Cardiac muscle cell (in vitro differentiated cells and primary cell): ENCODE measurements around the gene INPP4A. TPM values are rescaled to one million over a fixed set of nuclear protein-coding genes. Genes with fewer than 3 reads are reported as not detected.
A peak's percentile ranks its signal among the peaks of the same experiment; 100 is the strongest.

Experiments
- DNase-seq, 2 donors: peaks; one replicate each; pipeline versions ENCODE4 v3.0.0 to v3.0.0-alpha.2; 2010 to 2017; ENCODE audit warnings: low read depth in 1 of 2, low spot score in 1 of 2
- H3K27ac ChIP-seq: fragments of 200-600 bp; sonication (generic); 2 replicates; pipeline ENCODE4 v1.5.1; 2016
- H3K27me3 ChIP-seq: fragments of 200-600 bp; sonication (generic); 2 replicates; pipeline ENCODE4 v1.6.0; 2016; ENCODE audit warnings: control low read depth
- H3K36me3 ChIP-seq: fragments of 200-600 bp; sonication (generic); 2 replicates; pipeline ENCODE4 v1.5.1; 2016; ENCODE audit warnings: control low read depth
- H3K4me1 ChIP-seq: fragments of 200-600 bp; sonication (generic); 2 replicates; pipeline ENCODE4 v1.8.1; 2017; ENCODE audit warnings: low read depth, mild to moderate bottlenecking, mixed run types
- H3K4me3 ChIP-seq: fragments of 200-600 bp; sonication (generic); 2 replicates; pipeline ENCODE4 v1.5.1; 2016; ENCODE audit warnings: mild to moderate bottlenecking
- H3K9me3 ChIP-seq: fragments of 200-600 bp; sonication (generic); 2 replicates; pipeline ENCODE4 v1.5.1; 2017; ENCODE audit warnings: low read depth, mild to moderate bottlenecking, control low read depth
- CTCF ChIP-seq: IDR thresholded peaks from 2 replicates; pipeline ENCODE4 v1.5.1; 2012; ENCODE audit warnings: low read depth, mild to moderate bottlenecking, low read length
- polyA plus RNA-seq: library from polyadenylated mRNA; unstranded; fragments of >200 nt; fragmentation: Nextera tagmentation; extraction: Ambion mirVana; gene quantifications from 2 replicates; pipeline ENCODE4 v1.2.1, GENCODE V29; 2016
- total RNA-seq: library from RNA; depleted of rRNA; stranded (reverse); fragments of >200 nt; gene quantifications from 2 replicates; pipeline ENCODE4 v1.2.3, GENCODE V29; 2016

INPP4A gene
- total and polyA plus RNA-seq, 2 experiments from 2014 or later: 11.6 to 25.0 TPM

DNA sequence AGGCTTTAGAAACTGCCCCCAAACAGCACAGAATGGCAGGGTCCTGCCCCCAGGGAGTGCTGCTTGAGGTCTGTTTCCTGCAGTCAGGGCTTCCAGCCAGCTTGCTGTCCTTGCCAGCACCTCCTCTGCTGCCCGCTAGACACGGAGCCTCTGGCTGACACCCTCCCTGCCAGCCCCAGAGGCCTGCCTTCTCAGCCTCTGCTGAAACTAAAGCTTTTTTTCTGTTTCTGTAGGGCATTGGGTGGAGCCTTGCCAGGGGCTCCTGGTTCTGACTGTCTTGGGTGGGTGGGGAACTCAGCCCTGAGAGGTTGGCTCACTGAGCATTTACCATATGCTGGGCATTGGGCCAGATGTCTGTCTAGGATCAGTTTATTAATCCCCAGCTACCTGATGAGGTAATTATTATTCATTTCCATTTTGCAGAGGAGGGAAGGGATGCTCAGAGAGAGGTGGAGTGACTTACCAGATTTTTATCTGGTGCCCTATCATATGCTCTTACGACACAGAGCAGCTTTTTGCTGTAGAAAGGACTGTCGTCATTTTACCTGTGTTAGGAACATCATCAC is 35.4 kb downstream of the INPP4A start:
- no peak overlapping the region for H3K4me3 ChIP-seq
- no peaks in the 10 kb centered on the region for H3K36me3 ChIP-seq
- DNase-seq: peak; percentile 28 to 73
- no peak overlapping the region for H3K27ac ChIP-seq
- no peaks in the 10 kb centered on the region for H3K27me3 ChIP-seq
- TF ChIP-seq CTCF: no peak
- peaks cover 13% of the 10 kb centered on the region for H3K4me1 ChIP-seq
- no peaks in the 10 kb centered on the region for H3K9me3 ChIP-seq

GRCh38 chr2:98480598-98480997 is 35.9 kb downstream of the INPP4A start:
- peaks cover 13% of the 10 kb centered on the region for H3K4me1 ChIP-seq
- TF ChIP-seq CTCF: no peak
- H3K27ac ChIP-seq: no peak overlapping the region
- H3K36me3 ChIP-seq: no peaks in the 10 kb centered on the region
- H3K9me3 ChIP-seq: no peaks in the 10 kb centered on the region
- H3K27me3 ChIP-seq: no peaks in the 10 kb centered on the region
- H3K4me3 ChIP-seq: no peak overlapping the region
- DNase-seq: no peak

DNA sequence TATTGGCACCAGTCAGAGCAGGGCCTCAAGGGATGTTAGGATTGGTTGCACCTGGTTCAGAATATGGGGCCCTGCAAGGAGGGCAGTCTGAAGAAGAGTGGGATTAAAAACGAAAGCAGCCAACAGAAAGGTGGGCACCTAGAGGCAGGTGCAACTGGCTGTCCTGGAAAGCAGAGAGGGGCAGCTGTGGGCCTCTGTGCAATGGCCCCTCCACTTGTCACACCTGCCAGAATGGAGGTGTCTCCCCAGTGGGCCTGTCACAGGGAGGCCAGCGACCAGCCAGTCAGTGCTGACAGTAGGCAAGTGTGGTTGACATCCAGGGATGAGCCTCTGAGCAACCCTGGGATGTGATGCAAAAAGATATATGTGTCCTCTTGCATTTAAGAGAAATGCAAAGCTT is 37.7 kb downstream of the INPP4A start:
- Histone ChIP-seq H3K27me3 (no peaks in the 10 kb centered on the region), H3K4me3 (no peak overlapping the region), H3K9me3 (no peaks in the 10 kb centered on the region), H3K4me1 (peaks cover 13% of the 10 kb centered on the region), H3K27ac (no peak overlapping the region), H3K36me3 (no peaks in the 10 kb centered on the region)
- DNase-seq: no peak
- TF ChIP-seq CTCF: no peak

DNA sequence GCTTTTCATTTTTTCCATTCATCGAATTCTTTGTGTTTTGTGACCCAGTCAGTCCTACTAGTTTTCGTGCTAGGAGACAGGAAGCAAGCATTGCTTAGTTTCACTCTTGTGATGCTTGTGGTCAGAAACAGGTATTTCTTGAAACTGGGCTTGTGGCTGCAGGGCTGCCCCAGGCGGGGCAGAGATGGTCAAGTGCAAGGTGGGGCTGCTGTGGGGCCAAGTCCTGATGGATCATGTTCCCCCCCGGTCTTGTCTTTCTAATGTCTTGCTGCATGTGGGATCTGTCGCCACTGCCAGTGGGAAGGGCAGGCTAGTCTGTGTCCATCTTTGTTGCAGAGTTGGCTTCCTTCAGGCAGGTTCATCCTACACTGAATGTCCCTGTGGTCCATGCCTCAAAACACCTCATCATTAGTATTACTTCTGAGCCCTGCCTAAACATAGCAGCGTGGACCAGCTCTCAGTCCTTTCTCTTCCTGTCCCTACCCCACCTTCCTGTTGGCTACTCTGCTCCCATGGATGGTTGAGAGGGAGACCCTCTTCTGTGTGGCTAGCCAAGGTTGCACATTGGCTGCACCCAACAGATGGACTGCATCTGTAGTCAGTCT is 38.7 kb downstream of the INPP4A start:
- Histone ChIP-seq H3K9me3 (no peaks in the 10 kb centered on the region), H3K27ac (no peak overlapping the region), H3K4me3 (no peak overlapping the region), H3K36me3 (no peaks in the 10 kb centered on the region), H3K4me1 (peaks cover 4% of the 10 kb centered on the region), H3K27me3 (no peaks in the 10 kb centered on the region)
- DNase-seq: no peak
- TF ChIP-seq CTCF: no peak

GRCh38 chr2:98484121-98484557 is 39.5 kb downstream of the INPP4A start:
- DNase-seq: no peak
- Histone ChIP-seq H3K4me1 (no peaks in the 10 kb centered on the region), H3K9me3 (no peaks in the 10 kb centered on the region), H3K27me3 (no peaks in the 10 kb centered on the region), H3K4me3 (no peak overlapping the region), H3K36me3 (no peaks in the 10 kb centered on the region), H3K27ac (no peak overlapping the region)
- no peak for TF ChIP-seq CTCF
